Prostate gland (tissue), 2 donors: Measurements from ENCODE around the gene SPDL1.

Source experiments
- CTCF ChIP-seq, 4 experiments: fragments of 200-600 bp in 2 of 4; fragments of 450-650 bp in 2 of 4; sonication (generic) in 2 of 4; IDR thresholded peaks; 1 replicate in 3 of 4; 2 replicates in 1 of 4; pipeline ENCODE4 v1.5.1; 2016 to 2019; ENCODE audit warnings: antibody characterized with exemption in 4 of 4, mild to moderate bottlenecking in 2 of 4, moderate library complexity in 2 of 4
- POLR2A ChIP-seq: fragments of 450-650 bp; IDR thresholded peaks from one replicate; pipeline ENCODE4 v1.6.1; 2016; ENCODE audit warnings: antibody characterized with exemption, mild to moderate bottlenecking
- POLR2AphosphoS5 ChIP-seq: sonication (generic); formaldehyde crosslinking; IDR thresholded peaks from one replicate; pipeline ENCODE4 v1.6.1; 2017; ENCODE audit warnings: antibody characterized with exemption

DNA sequence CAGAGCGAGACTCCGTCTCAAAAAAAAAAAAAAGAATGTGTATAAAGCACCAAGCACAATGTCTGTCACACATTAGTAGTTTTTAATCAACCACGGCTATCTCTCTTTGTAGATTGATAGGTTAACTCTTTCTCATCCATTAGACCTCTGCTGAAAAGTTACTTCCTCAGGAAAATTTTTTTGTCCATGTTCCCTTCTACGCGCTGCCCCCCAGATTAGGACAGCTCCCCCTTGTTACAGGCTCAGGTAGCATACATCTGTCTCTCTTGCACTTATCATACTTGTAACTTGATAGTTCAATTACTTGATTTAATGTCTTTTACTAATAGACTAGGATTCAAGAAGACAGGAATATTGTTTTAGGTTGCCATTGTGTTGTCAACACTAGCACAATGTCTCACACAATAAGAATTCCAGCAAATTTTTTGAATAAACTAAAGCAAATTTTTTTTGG is 1.5 kb downstream of the SPDL1 start:
- TF ChIP-seq POLR2AphosphoS5 (no peak), POLR2A (no peak), CTCF (IDR thresholded peaks at IDR 0.05) (no peak)
